Neural cell (in vitro differentiated cells): ENCODE data around the gene PRF1.

ENCODE experiments used
- CTCF ChIP-seq: fragments of 450-650 bp; IDR thresholded peaks from 2 replicates; pipeline ENCODE4 v1.5.1; 2014; ENCODE audit warnings: antibody characterized with exemption, mild to moderate bottlenecking, moderate library complexity; ENCODE audit not compliant: poor library complexity, severe bottlenecking
- EZH2 ChIP-seq: fragments of 200-600, 300-800 bp; shearing (Covaris generic), sonication (generic); IDR thresholded peaks from 2 replicates; pipeline ENCODE4 v1.6.1; 2014; ENCODE audit warnings: antibody characterized with exemption, low read length, borderline replicate concordance, mild to moderate bottlenecking; ENCODE audit not compliant: insufficient read depth, poor library complexity, severe bottlenecking
- MXI1 ChIP-seq: fragments of 450-650 bp; conservative IDR thresholded peaks from 2 replicates; pipeline ENCODE4 v1.6.1; 2014; ENCODE audit warnings: antibody characterized with exemption, mild to moderate bottlenecking; ENCODE audit not compliant: poor library complexity, severe bottlenecking
- POLR2AphosphoS5 ChIP-seq: IDR thresholded peaks from 2 replicates; pipeline ENCODE4 v1.6.1; 2012
- RAD21 ChIP-seq: fragments of 450-650 bp; conservative IDR thresholded peaks from 2 replicates; pipeline ENCODE4 v1.6.1; 2014; ENCODE audit warnings: antibody characterized with exemption, mild to moderate bottlenecking, moderate library complexity
- SMC3 ChIP-seq: fragments of 450-650 bp; conservative IDR thresholded peaks from 2 replicates; pipeline ENCODE4 v1.6.1; 2014; ENCODE audit warnings: antibody characterized with exemption, mild to moderate bottlenecking, moderate library complexity; ENCODE audit not compliant: poor library complexity
- TAF1 ChIP-seq: IDR thresholded peaks from 2 replicates; pipeline ENCODE4 v1.6.1; 2012; ENCODE audit warnings: low read depth

GRCh38 chr10:70557086-70557845, 45.3 kb downstream of the PRF1 start:
- TF ChIP-seq POLR2AphosphoS5 = no peak
- TF ChIP-seq EZH2 = no peak
- no peak for TF ChIP-seq CTCF
- TF ChIP-seq MXI1 = no peak
- TF ChIP-seq RAD21 = no peak
- TF ChIP-seq SMC3 = no peak
- TF ChIP-seq TAF1 = no peak
